Panc1 (cell line): ENCODE data around the gene ENOX1.

Experiments used
- CTCF ChIP-seq: fragments of 450-650 bp; IDR thresholded peaks from 2 replicates; pipeline ENCODE4 v1.5.1; 2017; ENCODE audit warnings: mild to moderate bottlenecking
- POLR2AphosphoS5 ChIP-seq: IDR thresholded peaks from 2 replicates; pipeline ENCODE4 v1.6.1; 2012; ENCODE audit warnings: mild to moderate bottlenecking, low read depth, low read length, moderate library complexity
- SIN3A ChIP-seq: IDR thresholded peaks from 2 replicates; pipeline ENCODE4 v1.6.1; 2012; ENCODE audit warnings: low read depth, mild to moderate bottlenecking, low read length, moderate library complexity, borderline replicate concordance; ENCODE audit not compliant: insufficient read depth

DNA sequence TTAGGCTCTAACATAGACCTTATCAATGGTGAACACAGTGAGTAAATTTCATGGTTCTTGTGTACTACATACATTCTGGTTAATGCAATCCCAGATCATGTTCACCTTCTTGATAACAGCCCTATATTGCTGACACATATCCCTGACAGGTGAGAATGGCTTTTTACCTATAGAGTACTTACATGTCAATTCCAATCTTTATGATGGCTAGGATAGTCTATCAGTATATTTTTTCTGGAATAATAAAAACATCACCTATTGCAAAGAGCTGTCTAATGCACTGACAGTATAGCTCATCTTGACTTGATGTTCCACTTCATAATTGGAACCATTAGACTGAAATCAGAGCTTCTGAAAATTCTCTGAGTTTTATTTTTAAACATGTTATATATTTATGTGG lies 199.4 kb downstream of the ENOX1 start:
- no peak for TF ChIP-seq CTCF
- no peak for TF ChIP-seq SIN3A
- TF ChIP-seq POLR2AphosphoS5, result no peak
